IPS DF 4.7 (cell line): Measurements from ENCODE around the gene RBMXL3.

Experiments used
- DNase-seq: peaks from one replicate; pipeline ENCODE4 v3.0.0-alpha.2; 2013; ENCODE audit warnings: low spot score; ENCODE audit errors: extremely low read depth

The RBMXL3 gene

GRCh38 chrX:115233497-115234455, 44.6 kb downstream of the RBMXL3 start, which contains the start of gene LRCH2:
Gene LRCH2 (minus strand): TSS chrX:115234096. CDS start chrX:115234041, 55 bp downstream.
- DNase-seq, result no peak

GRCh38 chrX:115234461-115234860, 45.3 kb downstream of the RBMXL3 start:
- DNase-seq, result no peak

- no peak for DNase-seq
These were observed 47.4 kb downstream of the RBMXL3 start for GRCh38 chrX:115236560-115236959.

GRCh38 chrX:115237056-115237455, 47.8 kb downstream of the RBMXL3 start:
- DNase-seq, result no peak
